T-helper 2 cell (primary cell): Measurements from ENCODE around the gene HS6ST1.

Experiments
- DNase-seq, 5 experiments: peaks; one replicate each; pipeline versions ENCODE4 v3.0.0 to v3.0.0-alpha.2; 2012 to 2022

HS6ST1 gene

DNA sequence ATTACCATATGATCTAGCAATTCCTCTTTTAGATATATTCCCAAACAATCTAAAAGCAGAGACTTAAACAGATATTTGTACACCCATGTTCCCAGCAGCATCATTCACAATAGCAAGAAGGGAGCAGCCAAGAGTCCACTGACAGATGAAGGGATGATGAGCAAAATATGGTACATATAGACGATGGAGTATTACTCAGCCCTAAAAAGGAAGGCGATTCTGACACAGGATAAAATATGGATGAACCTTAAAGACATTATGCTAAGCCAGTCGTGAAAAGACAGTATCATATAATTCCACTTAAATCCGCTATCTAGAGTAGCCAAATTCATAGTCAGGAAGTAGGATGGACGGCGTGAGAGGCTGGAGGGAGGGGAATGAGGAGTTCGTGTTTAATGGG lies 20.4 kb downstream of the HS6ST1 start:
- DNase-seq, result no peak

DNA sequence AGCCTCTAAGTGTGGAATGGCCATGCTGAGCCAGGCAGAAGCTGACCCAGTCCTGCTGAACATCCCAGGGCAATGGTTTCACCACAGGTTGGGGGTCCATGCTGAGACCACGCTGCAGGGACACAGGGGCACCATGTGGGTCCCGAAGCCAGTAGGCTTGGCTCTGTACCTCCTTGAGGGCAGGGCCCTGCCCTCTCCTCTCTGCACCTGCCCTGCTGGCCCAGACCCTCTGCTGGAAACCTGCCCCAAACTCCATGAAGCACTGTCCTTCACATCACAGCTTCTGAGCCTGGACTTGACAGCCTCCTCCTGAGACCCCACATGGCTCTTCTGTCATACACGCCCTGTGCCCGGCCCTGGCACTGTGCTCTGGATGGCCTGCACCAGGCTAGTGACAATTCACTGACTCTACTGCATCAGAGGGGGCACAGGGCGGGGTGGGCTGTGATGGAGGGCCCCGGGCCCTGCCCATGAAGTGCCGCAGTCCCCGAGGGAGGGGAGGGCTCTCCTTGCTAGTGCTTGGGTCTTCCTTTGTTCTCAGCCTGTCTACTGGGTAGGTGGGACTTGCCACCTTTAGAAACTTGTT lies 24.7 kb downstream of the HS6ST1 start:
- DNase-seq, result no peak

- no peak for DNase-seq
Observed at GRCh38 chr2:128293426-128293755, 25.3 kb downstream of the HS6ST1 start.

- no peak for DNase-seq
Observed at GRCh38 chr2:128292599-128293425, 25.9 kb downstream of the HS6ST1 start.

- DNase-seq, result no peak
Observed at GRCh38 chr2:128291844-128292598, 26.6 kb downstream of the HS6ST1 start.

DNA sequence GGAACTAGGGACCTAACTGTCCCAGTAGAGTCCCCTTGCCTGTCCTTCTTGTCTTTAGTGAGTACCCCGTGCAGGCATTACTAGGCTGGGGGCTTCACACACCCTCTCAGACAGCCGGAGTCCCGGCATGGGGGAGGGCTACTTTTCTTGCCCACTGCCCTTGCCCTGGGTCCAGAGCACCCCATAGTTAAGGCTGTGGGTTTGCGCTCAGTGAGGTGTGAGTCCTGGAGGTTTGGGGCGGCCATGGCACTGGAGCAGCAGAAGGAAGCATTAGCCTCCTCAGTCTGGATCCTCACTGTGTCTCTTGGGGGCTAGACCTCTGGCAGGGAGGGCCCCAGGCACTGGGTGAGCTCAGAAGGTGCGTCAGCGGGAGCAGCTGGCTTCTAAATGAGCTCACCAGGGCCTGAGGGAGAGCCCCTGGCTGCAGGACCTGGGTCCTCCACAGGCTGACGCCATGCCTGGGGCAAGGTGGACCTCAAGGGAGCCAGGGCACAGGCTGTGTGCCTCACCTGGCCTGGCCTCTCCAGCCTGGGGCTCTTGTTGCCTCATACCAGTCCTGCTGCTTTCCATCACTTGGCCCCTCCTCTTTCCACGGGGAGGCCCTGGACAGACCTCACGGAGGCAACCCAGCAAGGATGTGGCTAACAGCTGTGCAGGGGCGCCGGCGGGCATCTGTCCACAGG lies 27.4 kb downstream of the HS6ST1 start:
- no peak for DNase-seq

- DNase-seq, result no peak
Observed at GRCh38 chr2:128290356-128290755, 28.3 kb downstream of the HS6ST1 start.

- no peak for DNase-seq
Observed at GRCh38 chr2:128289439-128289838, 29.2 kb downstream of the HS6ST1 start.

GRCh38 chr2:128288781-128289180 lies 29.9 kb downstream of the HS6ST1 start:
- DNase-seq, result no peak

- DNase-seq, result no peak
Observed at GRCh38 chr2:128287780-128288735, 30.6 kb downstream of the HS6ST1 start.

GRCh38 chr2:128286905-128287779 lies 31.5 kb downstream of the HS6ST1 start:
- no peak for DNase-seq

DNA sequence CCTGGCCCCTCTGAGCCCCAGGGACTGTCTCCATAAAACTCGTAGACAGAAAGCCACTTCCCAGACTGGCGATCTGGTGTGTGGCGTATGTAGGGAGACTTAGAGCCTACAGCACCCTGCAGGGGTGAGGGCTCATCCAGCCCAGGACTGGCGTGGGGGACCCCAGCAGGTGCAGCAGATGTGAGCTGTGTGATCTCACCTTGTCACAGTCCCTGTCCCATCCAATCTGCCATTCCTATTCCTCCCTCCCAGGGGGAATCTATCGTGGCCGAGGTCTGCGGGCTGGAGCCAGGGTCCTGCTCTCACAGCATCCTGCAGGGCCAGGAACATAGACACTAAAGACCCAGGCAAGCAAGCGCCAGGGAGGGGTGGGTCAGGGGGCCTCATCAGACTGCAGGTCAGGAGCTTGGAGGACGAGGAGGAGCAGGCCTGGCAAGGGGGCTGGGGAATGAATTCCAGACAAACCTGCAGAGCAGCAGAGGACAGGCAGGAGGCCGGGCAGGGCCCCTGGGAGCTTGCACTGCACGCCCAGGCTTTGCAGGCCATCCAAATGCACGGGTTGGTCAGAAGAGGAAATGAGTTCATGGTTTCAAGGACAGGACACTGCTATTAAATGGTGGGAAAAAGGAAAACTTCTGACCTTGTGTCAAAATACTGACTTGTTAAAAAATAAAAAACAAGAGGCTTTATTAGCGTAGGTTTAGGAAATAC lies 32.5 kb downstream of the HS6ST1 start:
- DNase-seq, result no peak

DNA sequence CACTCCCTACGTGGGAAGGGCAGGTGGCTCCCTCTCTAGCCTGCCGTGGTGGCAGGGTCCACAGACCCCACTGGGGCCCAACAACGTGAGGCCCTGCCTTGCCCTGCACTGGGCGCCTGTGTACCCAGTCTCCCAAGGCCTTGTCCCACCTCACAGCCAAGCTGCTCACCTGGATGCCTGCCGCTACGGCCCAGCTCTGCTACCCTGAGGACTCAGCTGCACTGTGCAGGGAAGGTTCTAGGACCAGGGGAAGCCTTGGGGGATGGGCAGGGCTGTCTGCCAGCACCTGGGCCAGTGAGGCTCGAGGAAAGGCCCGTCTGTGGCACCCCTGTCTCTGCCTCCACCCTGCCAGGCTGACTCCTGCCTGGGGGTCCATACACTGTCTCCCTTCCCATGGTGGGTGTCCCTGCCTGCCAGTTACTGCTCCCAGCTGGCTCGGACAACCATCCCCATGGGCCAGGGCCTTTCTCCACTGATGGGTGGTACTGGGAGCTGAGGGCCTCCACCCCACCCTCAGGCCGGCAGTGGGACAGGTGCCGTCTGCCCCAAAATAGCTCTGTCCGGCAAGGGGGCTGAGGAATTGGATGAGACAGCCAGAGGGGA lies 33.2 kb downstream of the HS6ST1 start:
- DNase-seq, result no peak

GRCh38 chr2:128284841-128285240 lies 33.8 kb downstream of the HS6ST1 start:
- DNase-seq, result no peak

- no peak for DNase-seq
Observed at GRCh38 chr2:128284037-128284441, 34.6 kb downstream of the HS6ST1 start.

- DNase-seq, result no peak
Observed at GRCh38 chr2:128282976-128283810, 35.5 kb downstream of the HS6ST1 start.

- no peak for DNase-seq
Observed at GRCh38 chr2:128282246-128282975, 36.3 kb downstream of the HS6ST1 start.

DNA sequence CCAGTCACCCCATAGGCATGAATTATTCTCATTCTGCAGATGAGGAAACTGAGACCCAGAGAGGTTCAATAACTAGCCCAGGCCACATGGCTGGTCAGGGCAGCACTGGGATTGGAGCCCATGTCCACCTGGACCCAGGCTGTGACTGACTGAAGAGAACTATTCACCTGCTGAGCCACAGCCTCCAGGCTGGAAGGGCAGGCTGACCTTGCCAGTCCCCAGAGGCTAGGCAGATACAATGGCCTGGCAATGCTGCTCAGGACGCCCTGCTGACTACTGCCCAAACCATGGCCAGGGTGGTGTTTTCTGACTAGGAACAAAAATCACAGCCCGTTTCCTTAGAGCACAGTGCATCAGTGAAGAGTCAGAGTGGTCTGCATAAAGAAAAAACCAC lies 36.8 kb downstream of the HS6ST1 start:
- DNase-seq, result no peak
